ENCODE data around the gene MAML2. TPM values are rescaled to one million over a fixed set of nuclear protein-coding genes. Genes with fewer than 3 reads are reported as not detected.

The MAML2 gene
- total and polyA plus RNA-seq, 8 donors: 2.4 to 11.8 (median 4.1) TPM

GRCh38 chr11:96067160-96067559, 275.8 kb downstream of the MAML2 start:
- Histone ChIP-seq H3K27ac (peak overlapping the region in 1 of 4 donors; percentile 27), H3K27me3 (no peaks in the 10 kb centered on the region), H3K4me3 (no peak overlapping the region), H3K9me3 (no peaks in the 10 kb centered on the region), H3K36me3 (no peaks in the 10 kb centered on the region), H3K4me1 (no peaks in the 10 kb centered on the region)
- intact Hi-C loops (cut with DNase I): no loop called here
- no peak for FAIRE-seq
- 62 to 63% methylated on average over 3 of the region's 3 CpGs for WGBS, 2 donors
- DNase-seq: no peak
- ATAC-seq: no peak
- TF ChIP-seq CTCF (IDR thresholded peaks at IDR 0.05): no peak

- ATAC-seq: no peak
- no peak for TF ChIP-seq CTCF (IDR thresholded peaks at IDR 0.05)
These were observed 277.6 kb downstream of the MAML2 start for GRCh38 chr11:96065379-96065778.

GRCh38 chr11:96063886-96064285, 279.1 kb downstream of the MAML2 start:
- Histone ChIP-seq H3K4me3 (no peak overlapping the region), H3K4me1 (no peaks in the 10 kb centered on the region), H3K27ac (no peak overlapping the region), H3K36me3 (no peaks in the 10 kb centered on the region), H3K9me3 (no peaks in the 10 kb centered on the region), H3K27me3 (no peaks in the 10 kb centered on the region)
- no peak for FAIRE-seq
- intact Hi-C loops (cut with DNase I): no loop called here
- no peak for TF ChIP-seq CTCF (IDR thresholded peaks at IDR 0.05)
- 67 to 79% methylated on average over 2 of the region's 2 CpGs for WGBS, 2 donors
- DNase-seq: no peak
- ATAC-seq: no peak

More at GRCh38 chr11:96065379-96065778, 277.6 kb downstream of the MAML2 start:
- H3K27ac ChIP-seq: no peak overlapping the region
- H3K36me3 ChIP-seq: no peaks in the 10 kb centered on the region
- H3K4me3 ChIP-seq: no peak overlapping the region
- intact Hi-C loops (cut with DNase I): no loop called here
- 82 to 85% methylated on average over 3 of the region's 3 CpGs for WGBS, 2 donors
- H3K9me3 ChIP-seq: no peaks in the 10 kb centered on the region
- DNase-seq: no peak
- H3K4me1 ChIP-seq: no peaks in the 10 kb centered on the region
- no peak for FAIRE-seq
- no peaks in the 10 kb centered on the region for H3K27me3 ChIP-seq

- no peak overlapping the region for H3K4me3 ChIP-seq
- no peak for ATAC-seq
- DNase-seq: no peak
- no peak overlapping the region for H3K27ac ChIP-seq
- WGBS, 2 donors: 71 to 79% methylated on average over 2 of the region's 2 CpGs
- no peaks in the 10 kb centered on the region for H3K36me3 ChIP-seq
- H3K27me3 ChIP-seq: no peaks in the 10 kb centered on the region
- no peak for FAIRE-seq
- no peak for TF ChIP-seq CTCF (IDR thresholded peaks at IDR 0.05)
- no peaks in the 10 kb centered on the region for H3K9me3 ChIP-seq
- intact Hi-C loops (cut with DNase I): no loop called here
- no peaks in the 10 kb centered on the region for H3K4me1 ChIP-seq
These were observed 279.9 kb downstream of the MAML2 start for GRCh38 chr11:96063053-96063452.

GRCh38 chr11:96062134-96062533, 280.9 kb downstream of the MAML2 start:
- H3K4me1 ChIP-seq: no peaks in the 10 kb centered on the region
- no peak overlapping the region for H3K4me3 ChIP-seq
- ATAC-seq (peak in 1 of 4 donors; percentile 25), FAIRE-seq (no peak), DNase-seq (no peak)
- no peaks in the 10 kb centered on the region for H3K36me3 ChIP-seq
- intact Hi-C loops (cut with DNase I): no loop called here
- no peak overlapping the region for H3K27ac ChIP-seq
- no peaks in the 10 kb centered on the region for H3K27me3 ChIP-seq
- no peaks in the 10 kb centered on the region for H3K9me3 ChIP-seq
- no peak for TF ChIP-seq CTCF (IDR thresholded peaks at IDR 0.05)

Measured in pancreas (tissue), 10 donors.